HT1080 (cell line): ENCODE results near the gene GBP3. TPM values are rescaled to one million over a fixed set of nuclear protein-coding genes. Genes with fewer than 3 reads are reported as not detected.
A peak's percentile ranks its signal among the peaks of the same experiment; 100 is the strongest.
"Not testable (repeated sequence)": the region's sequence is repeated elsewhere in the genome, so short reads cannot be mapped to it uniquely, and the experiment has no call there.

Experiments
- DNase-seq: peaks from one replicate; pipeline ENCODE4 v3.0.0-alpha.2; 2015; ENCODE audit warnings: low read depth
- total RNA-seq: library from RNA; depleted of rRNA; stranded (reverse); fragments of >200 nt; shearing (Covaris generic); gene quantifications from 2 replicates; pipeline ENCODE4 v1.2.3, GENCODE V29; 2014

GBP3 gene
- total RNA-seq, 1 experiment from 2014 or later = 21.8 TPM

- DNase-seq = no peak
Observed at GRCh38 chr1:89041721-89042120, 19.1 kb upstream of the GBP3 start.

- peak; percentile 65 for DNase-seq
Observed at GRCh38 chr1:89041119-89041641, 18.5 kb upstream of the GBP3 start.

GRCh38 chr1:89040315-89040626, 17.6 kb upstream of the GBP3 start:
- no peak for DNase-seq

- no peak for DNase-seq
Observed at GRCh38 chr1:89037186-89037585, 14.5 kb upstream of the GBP3 start.

- DNase-seq = no peak
Observed at GRCh38 chr1:89035080-89035479, 12.4 kb upstream of the GBP3 start.

GRCh38 chr1:89034004-89034403, 11.3 kb upstream of the GBP3 start:
- not testable (repeated sequence) for DNase-seq

- DNase-seq = not testable (repeated sequence)
Observed at GRCh38 chr1:89029051-89029450, 6.4 kb upstream of the GBP3 start.

GRCh38 chr1:89025928-89026327, 3.3 kb upstream of the GBP3 start:
- no peak for DNase-seq

- no peak for DNase-seq
Observed at GRCh38 chr1:89023026-89023425, 360 bp upstream of the GBP3 start.

GRCh38 chr1:89018318-89018717, 4.3 kb downstream of the GBP3 start:
- not testable (repeated sequence) for DNase-seq

- DNase-seq = no peak
Observed at GRCh38 chr1:89008511-89008910, 14.2 kb downstream of the GBP3 start.

GRCh38 chr1:89005286-89006151, 17.1 kb downstream of the GBP3 start:
- DNase-seq = no peak

GRCh38 chr1:89002176-89002575, 20.5 kb downstream of the GBP3 start:
- DNase-seq = not testable (repeated sequence)

- DNase-seq = peak; percentile 50
Observed at GRCh38 chr1:89001510-89001909, 21.2 kb downstream of the GBP3 start.

- peak; percentile 70 for DNase-seq
Observed at GRCh38 chr1:88998716-88999115, 23.9 kb downstream of the GBP3 start.

- DNase-seq = no peak
Observed at GRCh38 chr1:88990426-88990825, 32.2 kb downstream of the GBP3 start.

- no peak for DNase-seq
Observed at GRCh38 chr1:88985692-88986091, 37.0 kb downstream of the GBP3 start.

GRCh38 chr1:88985032-88985431, 37.6 kb downstream of the GBP3 start:
- peak; percentile 84 for DNase-seq

GRCh38 chr1:88984569-88984968, 38.1 kb downstream of the GBP3 start:
- DNase-seq = no peak

GRCh38 chr1:88983791-88984559, 38.7 kb downstream of the GBP3 start:
- peak; percentile 47 for DNase-seq

GRCh38 chr1:88982055-88982454, 40.6 kb downstream of the GBP3 start:
- peak; percentile 34 for DNase-seq

- DNase-seq = not testable (repeated sequence)
Observed at GRCh38 chr1:88981506-88981905, 41.2 kb downstream of the GBP3 start.
